NAMALWA (cell line): ENCODE results near the gene TBCEL.
"Not testable (repeated sequence)": the region's sequence is repeated elsewhere in the genome, so short reads cannot be mapped to it uniquely, and the experiment has no call there.

Experiments used
- DNase-seq: peaks from one replicate; pipeline ENCODE4 v3.0.0-alpha.2; 2015; ENCODE audit warnings: low spot score

Gene TBCEL

DNA sequence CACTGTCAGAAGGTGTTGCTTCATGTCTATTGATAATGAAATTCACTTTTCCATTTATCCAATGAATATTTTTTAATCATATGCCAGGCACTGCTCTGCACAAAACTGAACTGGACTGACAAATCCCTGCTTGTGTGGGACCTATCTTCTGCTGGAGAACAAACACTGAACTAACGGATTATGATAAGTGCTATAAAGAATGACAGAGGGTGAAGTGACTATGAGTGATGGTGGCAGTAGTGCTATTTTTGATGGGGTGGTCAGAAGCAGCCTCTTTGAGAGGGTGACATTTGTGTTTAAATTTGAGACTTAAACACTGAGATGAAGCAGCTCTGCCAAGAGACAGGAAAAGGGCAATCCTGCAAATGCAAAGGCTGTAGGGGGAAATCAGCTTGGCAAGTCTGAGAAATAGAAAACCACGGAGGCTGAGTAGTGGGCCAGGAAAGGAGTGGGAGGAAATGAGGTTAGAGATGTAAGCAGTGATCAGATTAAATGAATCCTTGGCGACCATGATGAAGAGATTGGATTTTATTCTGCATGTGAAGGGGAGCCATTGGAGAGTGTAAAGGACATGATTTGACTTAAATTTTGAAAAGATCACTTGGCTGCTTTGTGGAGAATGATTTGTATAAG, 6.0 kb downstream of the TBCEL start:
- no peak for DNase-seq

DNA sequence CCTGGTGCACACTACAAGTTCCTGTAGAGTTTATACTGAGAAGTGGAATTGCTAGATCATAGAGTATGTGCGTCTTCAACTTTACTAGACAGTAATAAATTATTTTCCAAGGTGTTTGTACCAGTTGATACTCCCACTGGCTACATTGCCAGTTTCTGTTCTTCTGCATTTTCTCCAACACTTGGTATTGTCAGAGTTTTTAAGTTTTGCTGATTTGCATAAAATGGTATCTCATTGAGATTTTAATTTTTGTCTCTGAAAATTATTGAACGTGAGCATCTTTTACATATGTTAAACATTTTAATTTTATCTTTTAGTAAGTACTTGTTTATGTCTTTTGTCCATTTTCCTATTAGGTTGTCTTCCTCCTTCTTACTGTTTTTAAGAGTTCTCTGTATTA, 7.3 kb downstream of the TBCEL start:
- DNase-seq, result no peak

DNA sequence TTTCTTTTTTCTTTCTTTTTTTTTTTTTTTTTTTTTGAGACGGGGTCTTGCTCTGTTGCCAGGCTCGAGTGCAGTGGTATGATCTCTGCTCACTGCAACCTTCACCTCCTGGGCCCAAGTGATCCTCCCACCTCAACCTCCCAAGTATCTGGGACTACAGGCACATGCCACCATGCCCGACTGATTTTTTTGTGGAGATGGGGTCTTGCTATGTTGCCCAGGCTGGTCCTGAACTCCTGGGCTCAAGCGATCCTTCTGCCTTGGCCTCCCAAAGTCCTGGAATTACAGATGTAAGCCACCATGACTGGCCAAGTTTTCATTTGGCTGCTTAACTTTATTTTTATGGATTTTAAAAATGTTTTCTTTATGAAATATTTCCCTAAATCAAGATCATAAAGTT, 7.7 kb downstream of the TBCEL start:
- not testable (repeated sequence) for DNase-seq

DNA sequence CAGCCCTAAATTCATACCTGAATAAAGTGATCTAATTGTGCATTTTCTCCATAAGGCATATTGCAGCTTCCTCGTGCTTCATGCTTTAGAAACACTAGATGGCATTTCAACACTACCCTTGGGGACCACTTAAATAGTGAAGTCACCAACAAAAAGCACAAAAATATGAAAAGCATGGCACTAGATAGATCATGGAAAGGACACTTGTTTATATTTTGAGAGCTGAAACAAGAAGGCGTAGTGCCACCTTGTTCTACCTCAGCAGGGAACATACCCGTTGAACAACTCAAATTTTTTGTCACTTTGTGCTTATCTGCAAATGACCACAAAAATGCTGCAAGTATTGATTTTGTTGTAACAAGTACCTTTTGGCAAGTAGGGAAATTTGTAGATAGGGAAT, 8.6 kb downstream of the TBCEL start:
- no peak for DNase-seq

DNA sequence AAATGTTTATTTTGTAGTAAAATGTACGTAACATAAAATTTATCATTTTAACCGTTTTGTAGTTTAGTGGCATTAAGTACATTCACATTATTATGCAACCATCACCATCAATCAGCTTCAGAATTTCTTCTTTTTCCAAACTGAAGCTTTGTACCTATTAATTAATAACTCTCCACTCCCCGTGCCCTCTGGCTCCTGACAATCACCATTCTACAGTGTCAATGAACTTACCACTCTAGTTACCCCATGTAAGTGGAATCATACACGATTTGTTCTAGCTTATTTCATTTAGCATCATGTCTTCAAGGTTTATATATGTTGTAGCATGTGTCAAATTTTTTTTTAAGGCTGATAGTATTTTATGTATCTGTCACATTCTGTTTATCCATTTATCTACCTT, 9.7 kb downstream of the TBCEL start:
- no peak for DNase-seq

DNA sequence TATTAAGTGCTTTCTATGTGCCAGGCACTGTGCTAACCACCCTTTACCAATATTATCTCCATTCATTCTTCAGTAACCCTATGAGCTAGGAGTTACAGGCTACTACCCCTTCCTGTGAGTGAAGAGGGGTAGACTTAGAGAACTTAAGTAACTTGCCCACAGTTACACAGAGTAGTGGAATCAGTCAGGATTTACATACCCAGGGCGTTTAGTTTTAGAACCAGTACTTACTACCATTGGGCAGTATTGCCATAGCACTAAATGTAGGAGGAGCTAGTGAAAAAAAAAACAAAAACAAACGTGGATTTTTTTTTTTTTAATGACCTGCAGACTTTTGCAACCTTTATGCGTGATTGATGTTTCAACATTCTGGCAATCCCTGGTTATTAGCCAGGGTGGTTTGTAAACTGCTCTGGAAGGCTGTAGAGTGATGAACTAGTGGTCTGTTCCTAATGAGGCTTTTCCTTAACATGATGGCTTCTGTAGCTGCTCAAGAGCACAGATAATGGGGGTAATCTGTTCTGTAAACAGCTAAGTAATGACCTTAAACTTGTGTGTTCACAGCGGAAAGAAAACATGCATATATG, 11.4 kb downstream of the TBCEL start:
- DNase-seq, result no peak

DNA sequence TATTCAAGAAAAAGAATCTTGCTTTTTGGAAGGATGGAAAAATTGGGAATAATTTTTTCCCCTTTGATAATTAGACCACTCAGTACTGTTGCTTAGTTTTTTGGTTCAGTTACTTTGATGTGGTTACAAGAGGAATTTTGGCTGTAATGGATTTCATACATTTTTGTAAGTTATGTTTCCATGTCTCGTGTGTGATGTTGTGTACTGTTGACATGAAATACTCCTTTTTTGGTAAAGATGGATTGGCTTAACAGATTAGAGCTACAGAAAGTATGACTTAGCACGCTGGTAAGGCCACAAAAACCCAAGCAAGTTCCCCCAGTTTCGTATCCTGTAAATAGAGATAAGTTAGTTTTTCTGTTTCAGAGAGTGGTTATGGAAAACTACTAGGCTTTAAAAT, 11.9 kb downstream of the TBCEL start:
- DNase-seq, result no peak

DNA sequence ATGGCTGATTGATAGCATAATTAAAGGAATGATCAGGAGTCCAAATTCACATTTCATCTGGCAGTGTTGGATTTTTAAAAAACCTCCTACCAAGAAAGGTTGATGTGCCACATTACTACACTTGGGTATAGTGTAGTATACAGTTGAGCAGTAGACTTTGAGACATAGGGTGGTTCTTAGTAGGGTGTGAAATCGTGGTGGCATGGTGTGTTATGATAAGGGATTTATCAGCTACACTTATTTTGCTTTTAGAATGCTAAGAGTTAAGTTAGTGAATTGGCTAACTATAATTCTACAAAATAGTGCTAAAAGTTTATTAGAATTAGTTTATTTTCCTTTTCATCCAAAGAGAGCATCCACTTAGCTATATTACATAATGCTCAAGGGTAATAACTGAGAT, 13.1 kb downstream of the TBCEL start:
- no peak for DNase-seq

DNA sequence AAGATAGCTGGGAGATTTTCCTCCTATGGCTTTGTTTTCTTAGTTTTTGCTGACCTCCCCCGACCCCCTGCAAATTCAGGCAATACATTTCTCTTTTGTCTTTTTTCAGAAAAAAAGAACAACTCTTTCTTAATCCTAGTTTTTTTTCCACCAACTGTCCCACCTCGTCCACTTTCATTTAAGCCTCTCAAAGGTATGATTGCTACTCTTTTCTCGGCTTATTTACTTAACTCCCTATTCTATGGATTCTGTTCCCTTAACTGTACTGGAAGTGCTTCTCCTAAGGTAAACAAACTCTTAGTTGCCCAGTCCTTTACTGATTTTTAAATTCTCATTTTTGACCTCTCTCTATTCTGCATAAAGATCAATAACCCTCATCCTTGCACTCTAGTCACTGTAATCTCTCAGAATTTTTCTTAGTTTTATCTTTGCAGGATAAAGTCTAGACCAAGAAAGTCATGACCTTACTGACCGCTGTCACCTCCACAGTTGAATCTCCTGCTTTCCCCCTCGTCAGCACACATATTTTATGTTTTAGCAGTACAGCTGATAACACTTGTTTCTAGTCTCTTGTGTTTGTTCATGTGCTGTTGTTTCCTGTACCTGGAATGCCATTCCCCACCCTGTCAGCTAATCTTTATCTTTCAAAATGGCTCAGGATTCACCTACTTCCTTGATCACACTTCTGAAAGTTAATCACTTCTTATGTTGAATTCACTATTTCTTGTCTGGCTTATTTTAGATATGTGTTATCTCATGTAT, 14.9 kb downstream of the TBCEL start:
- no peak for DNase-seq

DNA sequence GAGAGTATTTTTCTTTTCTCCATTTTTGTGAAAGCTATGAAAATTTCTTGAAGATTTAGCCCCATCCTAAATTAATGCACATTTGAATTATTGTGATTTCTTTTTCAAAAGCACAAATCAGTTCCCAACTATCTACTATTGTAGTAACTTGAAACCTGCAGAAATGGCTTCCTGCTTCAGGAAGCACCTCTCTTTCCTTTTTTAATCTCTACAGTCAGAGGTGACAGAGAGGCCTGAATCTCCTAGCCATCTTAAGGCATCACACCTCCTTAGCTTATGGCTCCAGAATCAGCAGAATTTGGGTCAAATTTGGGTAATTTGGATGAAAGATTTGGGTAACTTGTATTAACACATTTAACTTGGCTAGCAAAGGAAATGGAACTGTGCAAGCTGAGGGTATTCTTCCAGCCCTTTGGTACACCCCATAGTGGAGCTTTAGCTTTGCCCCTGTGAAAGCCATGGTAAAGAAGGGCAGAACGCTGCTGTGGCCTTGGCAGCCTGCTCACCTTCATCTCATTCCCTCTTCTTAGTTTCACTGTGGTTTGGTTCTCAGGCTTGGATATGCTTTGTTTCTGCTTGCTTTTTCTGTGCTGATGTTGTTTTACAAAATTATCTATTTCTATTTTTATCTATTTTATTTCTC, 16.2 kb downstream of the TBCEL start:
- DNase-seq, result no peak

DNA sequence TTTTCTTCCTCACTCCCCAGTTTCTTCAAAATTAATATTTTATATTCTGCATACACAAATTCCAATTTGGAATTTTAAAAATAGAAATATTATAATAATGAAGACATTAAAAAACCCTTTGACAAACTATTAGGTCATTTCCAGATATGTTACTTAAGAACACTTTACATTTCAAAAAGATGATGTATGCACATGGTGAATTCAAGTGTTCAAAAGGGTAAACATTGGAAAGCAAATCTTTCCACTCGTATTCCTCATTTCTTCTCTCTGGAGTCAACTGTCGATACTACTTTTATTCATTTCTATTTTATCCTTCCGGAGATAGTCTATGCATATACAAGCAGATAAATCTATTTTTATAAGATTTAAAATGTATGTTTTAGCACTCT, 16.7 kb downstream of the TBCEL start:
- DNase-seq, result no peak

DNA sequence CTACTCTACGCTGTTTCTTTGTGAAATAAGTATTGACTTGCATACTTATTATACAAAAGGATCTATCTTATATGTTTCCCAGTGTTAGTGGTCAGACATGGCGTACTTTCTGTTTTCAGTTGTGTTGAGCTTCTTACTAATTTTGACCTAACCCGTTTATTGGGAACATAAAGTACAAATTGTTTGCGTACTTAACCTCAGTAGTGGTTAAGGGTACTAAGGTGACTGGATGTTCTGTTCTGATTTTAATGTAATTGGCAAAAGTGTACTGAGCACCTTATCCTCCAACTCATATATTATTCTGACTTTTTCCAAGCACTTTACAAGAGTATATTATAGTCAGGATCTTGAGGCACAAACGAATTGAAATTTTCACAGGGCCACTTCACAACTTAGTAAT, 17.2 kb downstream of the TBCEL start:
- no peak for DNase-seq

DNA sequence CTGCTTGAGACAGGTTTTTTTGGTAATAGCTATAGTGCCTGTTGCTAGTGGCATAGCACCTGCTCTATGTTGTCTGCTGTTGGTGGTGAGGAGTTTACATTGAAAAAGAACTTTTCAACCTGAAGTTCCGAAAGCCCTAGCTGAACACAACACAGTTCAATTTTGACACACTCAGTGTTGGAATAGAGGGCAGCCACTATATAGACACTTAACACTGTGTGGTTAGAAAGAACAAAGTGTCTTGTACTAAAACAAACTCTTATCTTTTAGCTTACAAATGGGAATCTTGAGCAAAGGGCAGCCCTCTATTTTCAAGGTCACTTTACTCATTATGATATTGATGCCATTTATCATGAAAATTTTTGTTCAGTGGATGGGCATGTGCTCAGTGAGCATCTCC, 18.4 kb downstream of the TBCEL start:
- no peak for DNase-seq

DNA sequence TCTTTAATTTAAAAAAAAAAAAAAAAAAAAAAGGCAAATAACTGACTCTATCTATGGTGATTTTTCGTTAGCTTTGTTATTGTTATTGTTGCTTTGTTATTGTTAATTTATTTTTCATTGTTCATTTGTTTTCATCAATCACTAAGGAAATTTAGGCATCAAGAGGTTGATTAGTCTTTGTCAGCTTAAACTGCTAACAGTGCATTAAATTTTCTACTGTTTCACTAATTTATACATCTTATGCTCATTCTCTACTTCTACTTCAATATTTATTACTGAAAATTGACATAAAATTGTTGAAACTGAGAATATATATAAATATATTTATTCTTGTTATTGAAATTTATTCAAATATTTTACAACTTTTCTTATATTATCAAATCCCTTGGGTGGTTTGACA, 24.0 kb downstream of the TBCEL start:
- DNase-seq, result no peak

DNA sequence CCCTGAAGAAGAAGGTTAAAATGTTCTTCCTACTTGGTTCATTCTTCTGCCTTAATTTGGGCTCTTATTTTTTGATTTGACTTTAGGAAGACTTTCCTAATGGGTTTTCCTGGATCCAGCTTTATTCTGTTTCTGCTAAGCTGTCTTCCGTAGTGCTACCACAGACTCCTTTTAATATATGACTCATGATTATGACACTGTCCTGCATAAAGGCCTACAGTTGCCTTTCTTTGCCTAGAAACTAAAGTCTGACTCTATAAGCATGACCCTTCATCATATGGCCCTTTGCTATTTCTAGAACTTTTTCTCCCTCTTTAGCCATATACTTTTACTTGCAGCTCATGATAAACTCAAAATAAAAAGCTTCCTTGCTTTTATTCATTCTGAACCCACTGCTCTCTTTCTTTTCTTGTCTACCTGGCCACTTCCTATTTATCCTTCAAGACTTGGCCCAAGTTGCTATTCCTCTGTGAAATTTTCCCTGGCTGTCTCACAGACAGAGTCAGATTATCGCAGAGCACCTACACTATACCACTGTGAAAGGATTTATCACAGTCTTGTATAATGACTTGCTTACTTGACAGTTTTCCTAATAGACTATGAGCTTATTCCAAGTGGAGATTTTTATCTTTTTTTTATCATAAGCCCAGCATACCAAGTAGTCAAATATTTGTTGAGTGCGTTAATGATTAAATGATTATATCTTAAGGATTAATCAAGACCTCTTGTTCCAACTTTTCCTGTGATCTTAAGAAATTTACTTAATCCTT, 24.7 kb downstream of the TBCEL start:
- DNase-seq, result no peak

DNA sequence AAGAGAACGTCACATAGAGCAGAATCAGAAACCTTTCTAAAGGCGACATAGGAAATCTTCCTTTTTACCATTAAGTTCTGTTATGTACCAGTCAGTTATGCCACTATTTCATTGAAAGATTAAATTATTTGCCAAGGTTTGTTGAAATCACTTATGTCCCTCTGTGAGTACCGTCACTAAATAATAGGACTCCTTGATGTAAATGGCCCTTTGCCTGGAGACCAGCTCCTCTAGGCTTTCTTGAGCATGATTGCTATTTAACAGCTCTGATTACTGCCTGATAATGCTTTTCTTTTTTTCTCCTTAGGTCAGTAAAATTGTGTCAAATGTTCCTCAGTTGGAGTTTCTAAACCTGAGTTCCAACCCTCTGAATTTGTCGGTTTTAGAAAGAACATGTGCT, 29.3 kb downstream of the TBCEL start:
- no peak for DNase-seq

DNA sequence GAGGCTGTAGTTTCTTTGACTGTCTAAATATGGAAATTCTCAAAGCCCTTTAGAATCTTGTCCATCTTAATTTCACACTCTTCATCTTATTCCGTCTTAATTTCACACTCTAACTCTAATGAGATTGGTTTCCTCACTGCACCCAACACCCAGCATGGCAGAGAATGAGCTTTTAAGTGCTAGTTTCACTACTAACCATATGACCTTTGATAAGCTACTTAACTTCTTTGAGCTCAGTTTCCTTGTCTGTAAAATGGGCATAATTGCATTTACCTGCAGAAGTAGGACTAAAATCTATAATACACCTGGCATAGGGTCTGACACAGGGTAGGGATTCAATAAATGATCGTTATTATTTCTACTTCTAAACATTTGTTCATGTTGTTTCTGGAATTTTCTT, 30.4 kb downstream of the TBCEL start:
- no peak for DNase-seq

DNA sequence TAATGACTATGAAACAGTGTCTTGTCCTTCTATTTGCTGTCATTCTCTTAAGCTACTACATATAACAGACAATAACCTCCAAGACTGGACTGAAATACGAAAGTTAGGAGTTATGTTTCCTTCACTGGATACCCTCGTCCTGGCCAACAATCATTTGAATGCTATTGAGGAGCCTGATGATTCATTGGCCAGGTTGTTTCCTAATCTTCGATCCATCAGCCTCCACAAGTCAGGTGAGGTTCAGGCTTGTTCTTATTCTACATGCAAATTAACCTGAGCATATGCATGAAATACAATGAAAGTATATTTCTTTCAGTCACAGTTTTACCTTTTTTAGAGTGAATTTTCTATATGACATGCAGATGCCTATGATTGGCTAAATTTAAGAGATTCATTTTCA, 31.2 kb downstream of the TBCEL start:
- no peak for DNase-seq

DNA sequence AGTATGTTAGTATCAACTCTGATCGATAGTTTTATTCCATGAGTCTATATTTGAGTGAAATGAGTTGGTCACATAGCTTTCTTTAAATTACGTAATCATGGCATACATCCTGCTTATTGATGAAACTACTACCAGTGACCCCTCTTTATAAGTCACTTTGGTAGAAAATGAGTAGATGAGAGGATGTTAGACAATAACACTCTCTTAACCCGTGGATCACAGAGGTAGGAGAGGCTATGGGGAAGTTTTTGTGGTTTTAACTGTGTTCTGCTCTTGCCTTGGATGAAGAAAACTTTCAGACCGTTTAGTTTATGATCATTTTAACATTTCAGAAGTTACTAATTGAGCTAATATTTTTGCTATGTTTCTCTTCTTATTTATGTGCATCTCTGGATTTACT, 34.0 kb downstream of the TBCEL start:
- no peak for DNase-seq

DNA sequence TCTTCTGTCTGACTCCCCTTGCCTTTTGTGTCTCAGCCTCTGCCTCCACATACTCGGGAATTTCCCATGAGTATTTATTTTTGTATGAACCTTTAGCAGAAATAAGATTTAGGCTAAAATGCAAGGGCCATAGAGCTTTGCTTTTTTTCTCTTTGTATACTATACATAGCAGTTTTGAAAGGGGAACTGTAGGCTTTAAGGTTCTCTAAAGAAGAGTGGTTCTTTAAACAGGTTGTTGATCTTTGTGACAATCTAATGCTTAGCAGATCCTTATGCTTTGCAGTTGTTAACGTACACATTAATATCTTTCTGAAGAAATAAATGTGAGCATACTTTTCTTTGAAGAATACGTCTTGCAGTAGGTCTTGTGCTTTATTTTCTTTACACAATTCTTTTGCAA, 35.0 kb downstream of the TBCEL start:
- DNase-seq, result no peak

DNA sequence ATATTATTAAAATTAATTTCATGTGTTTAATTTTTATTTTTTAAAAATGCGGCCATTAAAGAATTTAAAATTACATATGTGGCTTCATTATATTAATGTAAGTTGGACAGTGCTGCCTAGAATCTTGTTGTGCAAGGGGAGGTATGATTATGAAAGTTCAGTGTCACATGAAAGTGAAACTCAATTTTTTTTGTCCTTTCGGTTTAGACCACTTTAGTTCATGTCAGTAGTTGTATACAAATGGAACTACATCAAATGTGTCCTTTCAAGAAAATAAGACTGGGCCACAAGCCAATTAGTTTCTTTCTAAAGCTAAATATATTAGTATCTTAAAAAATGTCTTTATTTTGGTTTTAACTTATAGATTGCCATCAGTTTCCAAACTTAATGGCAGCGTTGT, 35.7 kb downstream of the TBCEL start:
- no peak for DNase-seq

DNA sequence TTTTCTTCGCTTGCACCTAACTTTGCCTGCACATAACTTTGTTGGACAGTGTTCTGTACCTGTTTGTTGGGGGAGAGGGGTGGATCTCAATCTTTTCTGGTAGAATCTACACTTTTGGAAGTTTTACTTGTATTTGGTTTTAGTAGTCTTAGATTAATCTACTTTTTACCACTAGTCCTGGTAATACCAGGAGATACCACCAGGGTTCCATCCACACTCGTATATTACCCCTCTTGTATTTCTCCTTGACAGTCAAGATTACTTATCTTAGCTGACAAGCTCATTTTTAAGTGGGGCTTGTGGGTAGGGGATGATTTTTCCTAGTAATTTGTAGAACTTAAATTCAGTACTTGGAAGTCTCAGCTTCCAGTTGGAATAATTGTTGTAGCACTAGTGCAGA, 39.8 kb downstream of the TBCEL start:
- DNase-seq, result peak; percentile 30

DNA sequence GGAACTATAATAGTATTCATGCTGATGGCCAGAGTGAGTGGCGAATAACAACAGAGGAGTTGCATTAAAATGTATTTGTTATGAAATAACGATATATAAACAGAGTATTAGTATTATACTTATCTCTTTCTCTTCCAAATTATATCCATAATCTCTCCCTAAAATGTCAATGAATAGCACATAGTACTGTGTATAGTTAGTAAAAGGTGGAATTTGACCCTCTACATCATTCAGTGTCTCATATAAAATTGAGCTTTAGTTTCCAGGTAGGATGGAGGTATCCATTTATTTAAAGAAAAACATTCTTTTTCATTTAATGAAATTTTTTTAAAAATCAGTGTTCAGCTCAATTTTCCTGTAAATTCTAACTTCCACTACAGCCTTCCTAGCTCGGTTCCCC, 42.7 kb downstream of the TBCEL start:
- no peak for DNase-seq
